CD4-positive, alpha-beta T cell treated with Interleukin-10 for 1 hour (primary cell): ENCODE results near the gene UBR4.
"Not testable (repeated sequence)": the region's sequence is repeated elsewhere in the genome, so short reads cannot be mapped to it uniquely, and the experiment has no call there.

ENCODE experiments used
- DNase-seq: peaks from one replicate; pipeline ENCODE4 v3.0.0-alpha.2; 2020

UBR4 gene

DNA sequence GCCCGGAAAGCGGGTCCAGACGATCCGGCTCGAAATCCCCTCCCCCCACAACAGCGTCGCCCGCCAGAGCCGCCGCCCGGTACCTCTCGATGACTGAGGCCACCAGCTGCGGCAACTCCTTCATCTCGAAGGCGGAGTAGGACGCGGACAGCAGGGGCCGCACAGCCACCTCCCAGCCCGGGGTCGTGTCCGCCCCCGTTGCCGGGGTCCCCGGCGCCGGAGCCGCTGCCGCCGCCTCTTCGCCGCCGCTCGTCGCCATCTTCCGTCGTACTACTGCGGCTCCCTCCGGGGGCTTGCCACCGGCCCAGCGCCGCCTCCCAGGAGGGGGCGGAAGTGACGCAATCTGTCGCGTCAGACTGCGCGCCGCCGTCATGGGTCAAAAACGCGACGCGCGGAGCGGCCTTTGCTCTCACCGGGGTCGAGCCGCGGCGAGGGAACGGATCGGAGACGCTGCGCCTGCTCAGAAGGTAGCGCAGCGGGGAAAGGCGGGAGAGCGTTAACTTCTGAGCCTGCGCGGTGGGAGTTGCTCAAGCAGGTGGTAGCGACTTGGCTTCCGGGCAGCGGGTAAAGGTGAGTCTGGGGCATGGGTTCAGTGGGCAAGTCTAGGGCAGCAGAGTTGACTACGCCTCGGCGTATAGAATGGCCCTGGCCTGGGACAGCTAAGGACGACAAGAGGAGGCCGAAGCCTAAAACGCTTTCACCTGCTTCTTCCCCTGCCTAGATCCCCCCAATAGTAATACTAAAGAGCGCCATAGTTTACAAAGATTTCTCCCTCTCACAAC lies at the start of gene UBR4:
TSS of gene UBR4 (minus strand) at position 277 of the 782 bp plus-strand sequence. CDS start at position 259, 18 bp downstream.
- DNase-seq: peak; percentile 97

DNA sequence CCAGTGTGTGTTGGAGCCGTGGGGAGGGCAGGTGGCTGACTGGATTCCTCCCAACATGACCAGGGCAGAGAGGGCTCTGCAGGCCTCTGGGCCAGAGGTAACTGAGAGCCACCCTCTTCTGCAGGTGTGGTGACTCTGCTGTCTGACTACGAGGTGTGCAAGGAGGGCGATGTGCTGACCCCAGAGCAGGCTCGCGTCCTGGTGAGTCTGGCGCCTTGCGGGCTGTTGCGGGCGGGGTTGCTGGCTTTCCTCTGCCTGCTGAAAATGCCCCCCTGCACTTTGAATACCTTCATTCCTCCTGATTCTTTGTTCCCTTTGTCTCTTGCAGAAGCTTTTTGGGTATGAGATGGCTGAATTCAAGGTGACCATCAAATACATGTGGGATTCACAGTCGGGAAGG lies 48.3 kb upstream of the UBR4 start:
- no peak for DNase-seq

GRCh38 chr1:19257178-19257914 lies 47.3 kb upstream of the UBR4 start:
- DNase-seq: no peak

DNA sequence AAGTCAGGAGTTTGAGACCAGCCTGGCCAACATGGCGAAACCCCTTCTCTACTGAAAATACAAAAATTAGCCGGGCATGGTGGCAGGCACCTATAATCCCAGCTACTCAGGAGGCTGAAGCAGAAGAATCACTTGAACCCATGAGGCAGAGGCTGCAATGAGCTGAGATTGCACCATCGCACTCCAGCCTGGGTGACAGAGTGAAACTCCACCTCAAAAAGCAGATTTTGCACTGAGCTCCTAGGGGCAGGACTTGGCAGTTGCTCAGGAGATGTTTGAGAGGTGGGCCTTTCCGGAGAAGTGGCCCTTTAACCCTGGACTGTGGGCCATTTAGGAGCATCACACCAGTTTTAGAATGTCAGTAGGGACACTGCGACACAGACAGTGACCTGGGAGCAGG lies 46.2 kb upstream of the UBR4 start:
- DNase-seq: not testable (repeated sequence)

DNA sequence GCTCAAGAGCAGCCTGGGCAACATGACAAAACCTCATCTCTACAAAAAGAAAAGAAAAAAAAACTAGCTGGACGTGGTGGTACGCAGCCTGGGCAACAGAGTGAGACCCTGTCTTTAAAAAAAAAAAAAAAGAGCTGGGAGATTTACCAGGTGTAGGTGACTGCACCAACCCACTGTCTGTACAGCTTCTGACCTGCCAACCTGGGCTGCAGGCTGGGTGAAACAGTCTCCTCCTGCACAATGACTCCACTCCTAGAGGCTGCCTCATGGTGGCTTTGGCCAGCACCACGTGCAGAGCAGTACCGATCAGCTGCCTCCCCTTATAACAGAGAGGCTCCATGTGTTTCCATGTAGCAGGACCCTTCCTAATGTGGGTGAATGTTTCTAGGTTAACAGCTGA lies 45.2 kb upstream of the UBR4 start:
- no peak for DNase-seq

GRCh38 chr1:19254416-19254815 lies 44.4 kb upstream of the UBR4 start:
- no peak for DNase-seq

DNA sequence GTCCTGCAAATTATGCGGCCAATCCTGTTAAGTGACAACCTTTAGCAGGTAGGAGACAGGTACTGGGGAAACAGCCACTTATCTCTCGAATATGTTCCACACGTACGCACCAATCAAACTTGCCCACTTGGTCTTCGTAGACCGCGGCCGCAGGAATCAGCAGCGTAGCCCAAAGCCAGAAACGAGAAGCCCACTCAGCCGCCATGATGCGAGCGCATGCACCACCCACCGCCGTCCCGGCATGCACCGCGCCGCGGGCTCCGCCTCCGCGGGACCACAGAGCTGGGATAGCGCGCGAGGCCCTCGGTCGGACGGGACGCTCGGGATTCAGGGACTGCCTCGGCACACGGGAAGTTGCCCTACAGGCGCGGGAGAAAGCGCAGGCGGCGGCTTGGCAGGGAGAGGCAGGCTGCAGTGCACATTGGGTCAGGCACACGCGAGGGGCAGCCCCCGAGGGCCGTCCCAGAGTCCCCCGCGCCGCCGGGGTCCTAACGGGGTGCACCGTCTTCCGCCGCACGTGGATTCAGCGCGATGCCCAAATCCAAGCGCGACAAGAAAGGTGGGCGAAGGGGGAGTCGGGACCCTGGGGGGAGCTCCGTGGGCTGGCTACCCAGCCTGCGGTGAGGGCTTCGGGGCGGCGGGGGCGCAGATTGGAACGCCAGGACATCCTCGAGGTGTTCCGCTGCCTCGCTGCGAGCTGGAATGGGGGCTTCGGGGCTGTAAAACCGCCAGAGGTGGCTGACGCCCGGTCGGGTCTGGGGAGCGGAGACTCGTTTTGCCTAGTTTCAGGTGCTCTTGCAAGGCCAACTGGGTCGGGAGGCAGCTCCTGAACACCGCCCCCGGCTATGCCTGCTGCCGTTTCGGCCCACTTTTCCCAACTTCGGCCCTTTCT lies 41.5 kb upstream of the UBR4 start, which contains the start of the genes EMC1 and MRTO4:
TSS of gene EMC1 (minus strand) at position 220 of the 892 bp plus-strand sequence. CDS start at position 205, 15 bp downstream.
TSS of gene MRTO4 (plus strand) at position 501 of the 892 bp plus-strand sequence. CDS start at position 532, 31 bp downstream.
- DNase-seq: peak; percentile 88

DNA sequence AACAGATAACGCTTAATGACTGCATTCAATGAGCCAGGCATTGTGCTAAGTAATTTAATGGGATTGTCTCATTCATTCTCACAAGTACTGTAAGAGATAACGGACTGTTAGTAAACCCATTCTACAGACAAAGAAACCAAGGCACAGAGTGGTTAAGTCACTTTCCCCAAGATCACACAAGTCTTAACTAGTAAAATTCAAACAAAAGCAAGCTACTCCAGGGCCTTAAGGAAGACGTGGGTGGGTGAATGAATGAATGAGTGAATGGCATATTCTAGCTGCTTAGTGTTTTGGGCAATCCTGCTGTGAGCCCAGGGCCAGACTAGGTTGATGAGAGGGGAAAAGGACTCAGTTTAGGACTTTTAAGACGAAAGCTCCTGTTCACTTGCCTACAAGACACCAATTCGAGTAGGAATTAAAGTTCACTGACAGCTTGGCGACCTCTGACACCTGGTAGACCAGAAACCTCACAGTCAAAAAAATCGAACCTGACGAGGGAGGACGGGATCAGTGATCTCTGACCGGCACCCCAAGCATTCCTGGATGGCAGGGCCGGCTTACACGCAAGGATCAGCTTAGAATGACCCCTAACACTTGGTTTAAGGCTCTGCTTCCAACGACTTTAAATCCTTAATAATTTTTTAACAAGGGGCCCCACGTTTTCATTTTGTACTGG lies 40.7 kb upstream of the UBR4 start:
- DNase-seq: peak; percentile 3

DNA sequence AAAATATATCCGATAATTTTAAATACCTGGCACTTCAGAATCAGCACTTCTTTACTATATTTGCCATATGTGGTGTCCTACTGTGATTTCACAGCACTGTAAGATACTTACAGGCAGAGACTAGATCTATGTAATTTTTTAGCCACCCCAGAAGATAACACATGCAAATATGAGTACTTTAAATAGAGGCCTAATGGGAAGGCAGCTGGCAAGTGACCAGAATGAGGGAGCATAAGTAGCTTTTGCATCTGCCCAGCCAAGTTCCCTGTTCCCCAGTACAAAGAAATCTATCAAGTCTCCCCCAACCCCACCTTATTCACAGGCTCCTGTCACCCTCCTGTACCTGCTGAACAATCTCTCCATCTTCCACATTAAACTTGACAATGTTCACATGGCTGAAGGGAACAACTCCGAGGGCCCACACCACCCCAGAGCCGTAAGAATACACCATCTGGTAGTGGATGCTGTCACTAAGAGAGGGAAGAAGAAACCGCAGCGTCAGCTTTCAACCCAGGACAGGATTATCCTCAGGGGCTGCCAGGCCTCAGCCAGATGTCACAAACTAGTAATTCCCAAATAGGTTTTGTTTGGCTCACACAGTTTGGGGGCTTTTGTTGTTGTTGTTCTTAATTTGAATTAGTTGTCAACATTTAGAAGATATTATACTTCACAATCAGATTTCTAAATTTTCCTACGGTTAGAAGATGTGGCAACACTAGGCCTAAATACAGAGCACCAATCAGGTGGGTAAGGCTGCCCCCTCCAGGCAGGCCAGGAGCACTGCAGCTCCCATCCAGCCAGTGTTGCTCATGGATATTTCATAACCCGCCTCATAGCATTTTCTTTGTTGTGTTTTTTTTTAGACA lies 30.8 kb upstream of the UBR4 start:
- DNase-seq: peak; percentile 76

DNA sequence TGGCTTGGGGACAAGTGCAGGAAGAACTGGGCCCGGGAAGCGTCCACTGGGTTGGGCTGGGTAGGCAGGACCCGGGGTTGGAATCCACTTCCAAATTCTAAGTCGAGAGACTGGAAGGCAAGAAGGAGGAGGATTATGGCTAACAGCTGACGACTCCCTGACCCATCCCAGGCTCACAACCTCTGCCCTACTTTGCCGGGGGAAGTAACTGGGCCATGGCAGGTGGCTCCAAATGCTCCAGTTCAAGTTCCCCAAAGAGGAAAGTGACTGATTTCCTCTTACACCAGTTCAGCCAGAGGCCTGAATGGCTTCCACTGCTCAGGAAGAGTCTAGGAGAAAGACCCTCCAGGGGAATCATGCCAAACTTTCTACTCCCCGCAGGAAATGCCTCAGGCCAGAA lies 29.8 kb upstream of the UBR4 start:
- no peak for DNase-seq

DNA sequence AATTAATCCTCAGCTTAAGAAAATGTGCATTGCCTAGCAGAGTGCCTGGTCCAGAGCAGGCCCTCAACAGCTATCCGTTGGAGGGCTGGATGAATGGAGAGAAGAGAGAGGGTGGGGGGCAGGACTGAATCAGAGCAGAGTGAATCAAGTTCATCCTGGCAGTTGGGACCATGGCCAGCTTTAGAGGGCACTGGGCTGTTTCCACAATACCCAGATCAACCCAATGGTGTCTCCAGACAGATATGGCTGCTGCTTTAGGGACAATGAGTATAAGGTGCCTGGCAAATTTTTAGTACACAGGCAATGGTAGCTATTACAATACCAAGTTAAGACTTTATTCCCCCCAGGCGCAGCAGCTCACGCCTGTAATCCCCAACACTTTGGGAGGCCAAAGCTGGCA lies 24.2 kb upstream of the UBR4 start:
- no peak for DNase-seq

- DNase-seq: no peak
Observed at GRCh38 chr1:19232524-19232846, 22.4 kb upstream of the UBR4 start.

DNA sequence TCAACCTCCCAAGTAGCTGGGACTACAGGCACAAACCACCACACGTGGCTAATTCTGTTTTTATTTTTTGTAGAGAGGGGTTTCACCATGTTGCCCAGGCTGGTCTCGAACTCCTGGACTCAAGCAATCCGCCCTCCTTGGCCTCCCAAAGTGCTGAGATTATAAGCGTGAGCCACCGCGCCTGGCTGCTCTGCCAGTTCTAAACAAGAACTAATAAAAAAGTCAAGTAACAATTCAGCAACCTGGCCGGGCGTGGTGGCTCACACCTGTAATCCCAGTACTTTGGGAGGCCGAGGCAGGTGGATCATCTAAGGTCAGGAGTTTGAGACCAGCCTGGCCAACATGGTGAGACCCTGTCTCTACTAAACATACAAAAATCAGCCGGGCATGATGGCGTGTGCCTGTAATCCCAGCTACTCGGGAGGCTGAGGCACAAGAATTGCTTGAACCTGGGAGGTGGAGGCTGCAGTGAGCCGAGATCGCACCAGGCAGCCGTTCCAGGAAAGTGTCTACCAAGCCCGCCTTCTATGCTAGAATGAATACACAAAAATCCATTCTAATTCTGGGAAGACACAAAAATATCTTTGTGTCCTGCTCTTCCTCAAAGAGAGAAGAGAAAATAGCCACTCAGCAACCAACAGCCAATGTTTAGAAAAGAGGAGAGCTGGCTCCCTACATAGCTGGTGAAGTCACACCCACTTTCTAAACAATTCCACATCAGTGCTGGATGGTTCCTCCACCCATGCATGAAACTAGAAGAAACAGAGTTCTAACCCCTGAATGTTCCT lies 21.9 kb upstream of the UBR4 start:
- DNase-seq: not testable (repeated sequence)

- DNase-seq: no peak
Observed at GRCh38 chr1:19229828-19230325, 19.8 kb upstream of the UBR4 start.

- no peak for DNase-seq
Observed at GRCh38 chr1:19229229-19229628, 19.2 kb upstream of the UBR4 start.

DNA sequence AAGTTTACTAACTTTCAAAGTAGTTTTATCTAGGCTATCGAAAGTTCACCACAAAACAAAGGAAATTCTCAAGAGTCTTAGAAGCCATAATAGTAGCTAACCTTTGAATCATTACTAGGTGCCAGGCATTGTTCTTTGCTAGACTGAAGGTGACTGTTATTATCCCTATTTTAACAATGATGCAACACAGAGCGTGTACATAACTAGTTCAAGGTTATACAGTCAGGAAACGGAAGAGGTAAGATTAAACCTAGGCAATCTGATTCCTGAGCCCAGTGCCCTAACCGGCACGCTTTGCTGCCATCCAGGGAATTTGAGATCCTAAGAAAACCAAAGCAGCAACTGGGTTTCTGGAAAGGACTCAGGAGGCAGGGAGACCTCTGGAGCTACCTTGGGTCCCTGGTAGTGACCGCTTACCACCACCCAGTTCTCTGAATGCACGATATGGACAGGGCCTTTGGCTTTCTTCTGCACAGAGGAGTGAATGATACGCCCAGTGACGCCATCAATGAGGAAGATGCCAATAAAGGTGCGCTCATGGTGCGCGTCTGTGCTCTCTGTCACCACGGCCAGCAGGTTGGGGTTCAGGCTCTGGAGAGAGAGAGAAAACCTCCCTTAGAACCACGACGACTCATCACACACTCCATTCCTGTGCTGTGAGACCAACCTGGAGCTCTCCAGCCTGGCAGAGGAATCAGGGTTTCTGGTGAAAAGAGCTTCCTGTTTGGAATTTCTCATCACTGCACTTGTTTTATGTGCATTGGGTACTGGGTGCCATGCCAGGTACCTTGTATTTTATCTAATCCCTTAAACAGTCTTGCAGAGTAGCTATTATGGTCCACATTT lies 13.1 kb upstream of the UBR4 start:
- no peak for DNase-seq

- DNase-seq: no peak
Observed at GRCh38 chr1:19222573-19222972, 12.5 kb upstream of the UBR4 start.

GRCh38 chr1:19220991-19221390 lies 10.9 kb upstream of the UBR4 start:
- no peak for DNase-seq

GRCh38 chr1:19220080-19220846 lies 10.2 kb upstream of the UBR4 start:
- no peak for DNase-seq
